A673 (cell line): ENCODE measurements around the gene SLC39A8. TPM values are rescaled to one million over a fixed set of nuclear protein-coding genes. Genes with fewer than 3 reads are reported as not detected.

Experiments used
- BruUV-seq: library from RNA; stranded (reverse); fragments of 400-500 nt; replicated peaks from 2 replicates; lab custom pipeline; 2021; lab: Mats Ljungman, UMichigan
- CTCF ChIA-PET: fragments of 300-600 bp; sonication (Branson Sonifier 250); formaldehyde crosslinking; loops from one replicate; lab custom pipeline; 2022; ENCODE audit warnings: antibody characterized with exemption; lab: Charles Lee
- POLR2A ChIA-PET: fragments of 300-600 bp; sonication (Branson Sonifier 250); formaldehyde crosslinking; loops from one replicate; lab custom pipeline; 2022; ENCODE audit warnings: antibody characterized with exemption; ENCODE audit not compliant: low non-redundant PET; lab: Charles Lee
- DNase-seq: peaks from one replicate; pipeline ENCODE4 v3.0.0-alpha.2; 2015; ENCODE audit warnings: low spot score
- H3K27ac ChIP-seq: fragments of 200-600 bp; sonication (generic); 2 replicates; pipeline ENCODE4 v1.5.1; 2016; ENCODE audit warnings: mixed run types, low read depth, mild to moderate bottlenecking, mixed read lengths, antibody characterized with exemption, low read length; ENCODE audit not compliant: poor library complexity, severe bottlenecking
- H3K27me3 ChIP-seq: fragments of 200-600 bp; sonication (generic); replicated peaks from 2 replicates; pipeline ENCODE4 v1.6.1; 2017; ENCODE audit warnings: mixed run types, low read depth, mild to moderate bottlenecking, mixed read lengths, antibody characterized with exemption, low read length; ENCODE audit not compliant: insufficient read depth, poor library complexity
- H3K36me3 ChIP-seq: fragments of 200-600 bp; sonication (generic); 2 replicates; pipeline ENCODE4 v1.6.1; 2016; ENCODE audit warnings: mixed run types, mild to moderate bottlenecking, mixed read lengths, antibody characterized with exemption, low read length; ENCODE audit not compliant: insufficient read depth, poor library complexity, severe bottlenecking
- H3K4me1 ChIP-seq: fragments of 200-600 bp; sonication (generic); 2 replicates; pipeline ENCODE4 v1.6.1; 2017; ENCODE audit warnings: mixed run types, mild to moderate bottlenecking, mixed read lengths, antibody characterized with exemption, low read length; ENCODE audit not compliant: insufficient read depth, poor library complexity, severe bottlenecking
- H3K4me3 ChIP-seq: fragments of 200-600 bp; sonication (generic); 2 replicates; pipeline ENCODE4 v1.5.1; 2016; ENCODE audit warnings: low read depth, mixed run types, mild to moderate bottlenecking, mixed read lengths, low read length; ENCODE audit not compliant: poor library complexity, severe bottlenecking
- H3K9me3 ChIP-seq: fragments of 200-600 bp; sonication (generic); 2 replicates; pipeline ENCODE4 v1.6.1; 2016; ENCODE audit warnings: mixed run types, low read depth, mild to moderate bottlenecking, mixed read lengths, antibody characterized with exemption, low read length; ENCODE audit not compliant: poor library complexity, severe bottlenecking
- CTCF ChIP-seq: fragments of 300-800, 200-600 bp; sonication (generic); conservative IDR thresholded peaks from 2 replicates; pipeline ENCODE4 v1.5.1; 2017; ENCODE audit warnings: low read depth, mild to moderate bottlenecking, antibody characterized with exemption, low read length, moderate library complexity, mixed read lengths
- EZH2 ChIP-seq: fragments of 200-600 bp; sonication (generic); IDR thresholded peaks from 2 replicates; pipeline ENCODE4 v1.6.1; 2017; ENCODE audit warnings: borderline replicate concordance, low read depth, mild to moderate bottlenecking, mixed read lengths, antibody characterized with exemption, low read length; ENCODE audit not compliant: poor library complexity, severe bottlenecking
- intact Hi-C: fragments of 100-400 bp; cut with micrococcal nuclease; formaldehyde crosslinking; loops from one replicate; pipeline ENCODE4 v1.10.0; 2022; ENCODE audit not compliant: unreplicated experiment
- total RNA-seq: library from RNA; stranded (reverse); gene quantifications from 2 replicates; pipeline ENCODE4 v1.2.3, GENCODE V29; 2021

Gene SLC39A8
- total RNA-seq, 1 experiment from 2014 or later: 12.3 TPM

- intact Hi-C loops: loop anchor here (5.0 kb wide), 1 partner anchor 91 kb away; no protein-coding TSS in a partner anchor
- no peak for DNase-seq
- no peaks in the 10 kb centered on the region for H3K36me3 ChIP-seq
- no peak overlapping the region for H3K27ac ChIP-seq
- no peaks in the 10 kb centered on the region for H3K9me3 ChIP-seq
- TF ChIP-seq CTCF (no peak), EZH2 (no peak)
- no peak overlapping the region for H3K4me3 ChIP-seq
- BruUV-seq: no TSS peak
- ChIA-PET CTCF (no interaction called here), POLR2A (no interaction called here)
- peaks cover 5% of the 10 kb centered on the region for H3K27me3 ChIP-seq
- peaks cover 14% of the 10 kb centered on the region for H3K4me1 ChIP-seq
These were observed 4.1 kb downstream of the SLC39A8 start for GRCh38 chr4:102341201-102341600.

GRCh38 chr4:102339018-102339417 is 6.3 kb downstream of the SLC39A8 start:
- no peak for TF ChIP-seq CTCF
- no peak for TF ChIP-seq EZH2
- POLR2A ChIA-PET: no interaction called here
- H3K36me3 ChIP-seq: no peaks in the 10 kb centered on the region
- no peaks in the 10 kb centered on the region for H3K9me3 ChIP-seq
- peaks cover 8% of the 10 kb centered on the region for H3K4me1 ChIP-seq
- intact Hi-C loops: no loop called here
- no peak overlapping the region for H3K27ac ChIP-seq
- no peak for DNase-seq
- BruUV-seq: no TSS peak
- peaks cover 5% of the 10 kb centered on the region for H3K27me3 ChIP-seq
- H3K4me3 ChIP-seq: no peak overlapping the region
- CTCF ChIA-PET: no interaction called here

- H3K9me3 ChIP-seq: no peaks in the 10 kb centered on the region
- intact Hi-C loops: no loop called here
- TF ChIP-seq CTCF (no peak), EZH2 (no peak)
- no peak overlapping the region for H3K27ac ChIP-seq
- H3K4me3 ChIP-seq: no peak overlapping the region
- no TSS peak for BruUV-seq
- no peaks in the 10 kb centered on the region for H3K36me3 ChIP-seq
- CTCF ChIA-PET: no interaction called here
- POLR2A ChIA-PET: no interaction called here
- no peak for DNase-seq
- peaks cover 3% of the 10 kb centered on the region for H3K27me3 ChIP-seq
- H3K4me1 ChIP-seq: peaks cover 2% of the 10 kb centered on the region
These were observed 6.9 kb downstream of the SLC39A8 start for GRCh38 chr4:102338405-102338804.
